NCI-H187 treated with DMSO at 0.1 percent for 48 hours (cell line): ENCODE results near the gene INTS7.

Source experiments
- DNase-seq: peaks from one replicate; lab custom pipeline; 2025; lab: John Stamatoyannopoulos, UW

INTS7 gene

DNA sequence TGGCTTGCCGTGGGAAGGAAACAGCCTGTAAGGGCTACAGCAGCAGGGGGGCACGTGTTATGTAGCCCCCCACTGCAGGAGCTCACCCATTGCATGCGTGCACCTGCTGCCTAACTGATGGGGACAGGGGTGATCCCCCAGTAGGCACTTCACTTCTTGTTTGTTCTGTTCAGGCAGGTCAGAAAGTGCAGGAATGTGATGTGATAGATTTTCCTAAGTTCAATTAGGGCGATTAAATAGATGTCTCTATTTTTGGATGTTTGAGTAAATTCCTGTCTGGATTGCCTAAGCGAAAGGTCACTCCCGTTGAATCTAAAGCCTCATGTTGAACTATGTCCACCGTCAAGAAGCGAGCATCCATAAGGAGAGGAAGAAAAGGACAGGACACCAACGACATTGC, 126.0 kb downstream of the INTS7 start:
- no peak for DNase-seq

DNA sequence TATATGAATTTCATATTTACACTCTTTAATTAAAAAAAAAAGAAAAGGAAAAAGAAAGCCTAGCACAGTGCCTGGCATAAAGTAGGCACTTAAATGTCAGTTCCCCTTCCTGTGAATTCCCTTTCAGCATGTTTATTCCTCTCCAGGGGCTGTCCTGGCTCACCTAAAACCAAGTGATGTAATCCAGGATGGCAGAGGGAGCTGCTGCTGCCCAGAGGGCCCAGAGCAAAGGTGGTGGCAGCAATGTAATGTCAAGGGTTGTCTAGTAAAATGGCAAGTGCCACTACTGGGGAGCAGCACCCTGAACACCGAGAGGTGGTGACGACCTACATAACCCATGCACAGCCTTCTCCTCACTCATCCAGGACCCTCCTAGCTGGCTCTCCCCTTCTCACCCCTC, 126.4 kb downstream of the INTS7 start:
- no peak for DNase-seq

GRCh38 chr1:211908453-211908852, 126.9 kb downstream of the INTS7 start:
- no peak for DNase-seq

GRCh38 chr1:211903490-211904245, 131.7 kb downstream of the INTS7 start:
- DNase-seq: no peak

- no peak for DNase-seq
These were observed 132.6 kb downstream of the INTS7 start for GRCh38 chr1:211902624-211903291.

DNA sequence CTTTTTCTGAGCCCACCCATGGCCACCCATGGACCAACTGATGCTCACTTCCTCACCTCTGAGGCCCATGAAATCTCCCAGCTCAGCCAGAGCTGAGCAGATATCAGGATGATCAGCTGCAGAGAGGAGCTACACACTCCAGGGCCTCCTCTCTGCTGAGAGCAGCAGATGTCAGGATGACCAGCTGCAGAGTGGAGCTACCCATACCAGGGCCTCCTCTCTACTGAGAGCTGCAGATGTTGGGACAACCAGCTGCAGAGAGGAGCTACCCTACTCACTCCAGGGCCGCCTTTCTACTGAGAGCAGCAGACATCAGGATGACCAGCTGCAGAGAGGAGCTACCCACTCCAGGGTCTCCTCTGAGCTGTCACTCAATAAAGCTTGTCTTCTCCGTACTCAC, 133.4 kb downstream of the INTS7 start:
- no peak for DNase-seq

DNA sequence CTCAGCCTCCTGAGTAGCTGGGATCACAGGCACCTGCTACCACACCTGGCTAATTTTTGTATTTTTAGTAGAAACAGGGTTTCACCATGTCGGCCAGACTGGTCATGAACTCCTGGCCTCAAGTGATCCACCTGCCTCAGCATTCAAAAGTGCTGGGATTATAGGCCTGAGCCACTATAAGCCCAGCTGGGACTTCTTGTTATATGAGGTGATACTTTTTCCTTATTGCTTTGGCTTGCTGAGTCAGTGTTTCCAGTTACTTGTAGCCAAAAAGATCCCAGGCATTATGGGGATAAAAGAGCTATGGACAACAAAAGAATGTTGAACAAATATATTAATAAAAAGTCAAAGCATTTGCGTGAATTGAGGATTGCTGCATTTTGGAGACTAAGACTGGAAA, 134.9 kb downstream of the INTS7 start:
- DNase-seq: no peak

GRCh38 chr1:211896958-211897357, 138.4 kb downstream of the INTS7 start:
- no peak for DNase-seq

DNA sequence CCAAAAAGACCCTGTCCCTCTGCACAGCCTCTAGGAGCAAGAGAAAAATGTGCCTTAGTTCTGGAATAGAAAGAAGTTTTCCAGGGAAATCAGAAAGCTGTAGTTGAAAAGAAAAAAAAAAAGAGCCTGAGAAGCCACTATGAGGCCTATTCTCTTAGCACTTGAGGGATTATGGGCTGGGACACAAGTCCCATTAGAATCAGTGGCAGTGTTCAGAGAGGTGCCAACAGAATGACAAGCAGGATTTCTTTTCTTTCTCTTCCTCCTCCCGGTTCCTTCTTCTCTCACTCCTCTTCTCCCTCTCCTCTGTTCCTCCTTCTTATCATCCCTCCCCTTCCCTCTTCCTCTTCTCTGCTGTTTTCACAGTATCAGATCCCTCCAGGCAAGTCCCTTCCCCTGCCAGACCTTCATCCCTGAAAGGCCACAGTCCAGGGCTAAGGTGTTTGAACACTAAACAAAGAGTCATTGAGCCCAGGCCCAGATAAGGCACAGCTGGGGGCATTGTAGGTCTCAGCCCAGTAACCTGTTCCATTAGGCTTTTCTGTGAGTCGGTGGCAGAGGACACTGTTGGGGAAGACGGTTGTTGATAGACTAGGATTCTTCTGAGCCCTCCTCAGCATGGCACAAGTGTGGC, 140.1 kb downstream of the INTS7 start:
- DNase-seq: no peak

DNA sequence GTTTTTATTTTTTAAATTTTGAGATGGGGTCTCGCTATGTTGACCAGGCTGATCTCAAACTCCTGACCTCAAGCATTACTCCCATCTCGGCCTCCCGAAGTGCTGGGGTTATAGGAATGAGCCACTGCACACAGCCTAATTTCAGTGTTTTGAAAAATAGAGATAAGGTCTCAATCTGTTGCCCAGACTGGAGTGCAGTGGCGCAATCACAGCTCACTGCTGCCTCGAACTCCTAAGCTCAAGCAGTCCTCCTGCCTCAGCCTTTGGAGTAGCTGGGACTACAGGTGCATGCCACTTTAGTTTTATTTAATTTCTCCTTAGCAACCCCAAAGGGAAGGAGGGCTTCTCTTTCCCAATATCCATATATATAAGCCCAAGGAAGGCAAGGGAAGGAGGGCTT, 141.0 kb downstream of the INTS7 start:
- DNase-seq: no peak

DNA sequence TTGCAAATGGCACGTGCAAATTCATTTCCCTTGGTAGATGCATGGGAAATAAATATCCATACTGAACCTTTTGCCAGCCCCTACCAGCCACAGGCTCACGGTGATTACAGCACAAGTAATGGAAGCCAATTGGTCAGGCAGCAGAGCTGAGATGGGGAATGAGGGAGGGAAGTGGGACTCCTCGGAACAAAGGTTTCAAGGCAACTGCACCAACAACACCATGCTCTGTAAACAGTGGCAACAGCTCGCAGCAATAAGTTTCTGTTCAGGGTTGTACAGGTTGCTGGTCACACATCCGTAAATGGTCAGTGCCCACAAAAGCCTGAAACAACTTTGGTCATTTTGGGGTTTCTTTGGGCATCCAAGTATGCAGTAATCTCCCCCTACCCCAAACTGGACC, 142.1 kb downstream of the INTS7 start:
- DNase-seq: no peak

GRCh38 chr1:211892577-211892976, 142.8 kb downstream of the INTS7 start:
- no peak for DNase-seq

GRCh38 chr1:211891708-211892107, 143.6 kb downstream of the INTS7 start:
- DNase-seq: no peak
